ENCODE results near the gene HEMK1.

The HEMK1 gene

GRCh38 chr3:50573566-50574443 lies 4.5 kb downstream of the HEMK1 start:
- no peak for DNase-seq

- no peak for DNase-seq
Observed at GRCh38 chr3:50574444-50574831, 5.1 kb downstream of the HEMK1 start.

GRCh38 chr3:50575372-50575771 lies 6.0 kb downstream of the HEMK1 start:
- no peak for DNase-seq

- no peak for DNase-seq
Observed at GRCh38 chr3:50577348-50577747, 8.0 kb downstream of the HEMK1 start.

- no peak for DNase-seq
Observed at GRCh38 chr3:50580683-50581458, 11.5 kb downstream of the HEMK1 start.

- DNase-seq: no peak
Observed at GRCh38 chr3:50581459-50581842, 12.1 kb downstream of the HEMK1 start.

GRCh38 chr3:50582083-50582482 lies 12.8 kb downstream of the HEMK1 start:
- DNase-seq: no peak

GRCh38 chr3:50583897-50584296 lies 14.6 kb downstream of the HEMK1 start:
- no peak for DNase-seq

GRCh38 chr3:50584391-50584790 lies 15.1 kb downstream of the HEMK1 start:
- peak; percentile 37 for DNase-seq

GRCh38 chr3:50585919-50586762 lies 16.8 kb downstream of the HEMK1 start:
- no peak for DNase-seq

- no peak for DNase-seq
Observed at GRCh38 chr3:50586763-50587070, 17.4 kb downstream of the HEMK1 start.

GRCh38 chr3:50587373-50587772 lies 18.1 kb downstream of the HEMK1 start:
- no peak for DNase-seq

GRCh38 chr3:50587806-50588758 lies 18.8 kb downstream of the HEMK1 start:
- no peak for DNase-seq

GRCh38 chr3:50588759-50589433 lies 19.6 kb downstream of the HEMK1 start:
- DNase-seq: peak; percentile 31

GRCh38 chr3:50591196-50591741 lies 21.9 kb downstream of the HEMK1 start:
- DNase-seq: no peak

- no peak for DNase-seq
Observed at GRCh38 chr3:50592568-50592967, 23.2 kb downstream of the HEMK1 start.

- no peak for DNase-seq
Observed at GRCh38 chr3:50594253-50594785, 25.0 kb downstream of the HEMK1 start.

GRCh38 chr3:50599115-50599715 lies 29.9 kb downstream of the HEMK1 start:
- no peak for DNase-seq

- no peak for DNase-seq
Observed at GRCh38 chr3:50599716-50600118, 30.4 kb downstream of the HEMK1 start.

GRCh38 chr3:50600141-50600753 lies 30.9 kb downstream of the HEMK1 start:
- DNase-seq: no peak

Data from fibroblast of skin of scalp (primary cell).